Neural crest cell (in vitro differentiated cells): ENCODE data around the gene FOXRED2. TPM values are rescaled to one million over a fixed set of nuclear protein-coding genes. Genes with fewer than 3 reads are reported as not detected.
"Not testable (repeated sequence)": the region's sequence is repeated elsewhere in the genome, so short reads cannot be mapped to it uniquely, and the experiment has no call there.

Source experiments
- DNase-seq: peaks from one replicate; pipeline ENCODE4 v3.0.0; 2021; ENCODE audit warnings: low read depth, mixed read lengths, low spot score
- H3K27ac Mint-ChIP-seq: one replicate; pipeline ENCODE4 v1.8.0; 2021; ENCODE audit warnings: mild to moderate bottlenecking, mixed read lengths; ENCODE audit not compliant: unreplicated experiment
- H3K27me3 Mint-ChIP-seq: 2 replicates; pipeline ENCODE4 v1.8.0; 2021; ENCODE audit warnings: low read depth, mild to moderate bottlenecking, mixed read lengths
- H3K36me3 Mint-ChIP-seq: 2 replicates; pipeline ENCODE4 v1.8.0; 2021; ENCODE audit warnings: low read depth, mild to moderate bottlenecking, mixed read lengths
- H3K4me1 Mint-ChIP-seq: 2 replicates; pipeline ENCODE4 v1.8.0; 2021; ENCODE audit warnings: mixed read lengths
- H3K4me3 Mint-ChIP-seq: one replicate; pipeline ENCODE4 v1.8.0; 2021; ENCODE audit warnings: mild to moderate bottlenecking, mixed read lengths
- H3K9me3 Mint-ChIP-seq: 2 replicates; pipeline ENCODE4 v1.8.0; 2021; ENCODE audit warnings: mixed read lengths
- CTCF ChIP-seq: fragments of 200-600 bp; sonication (generic); conservative IDR thresholded peaks from 2 replicates; pipeline ENCODE4 v1.5.0; 2021; ENCODE audit warnings: antibody characterized with exemption, mild to moderate bottlenecking
- total RNA-seq: library from RNA; stranded (reverse); gene quantifications from 2 replicates; pipeline ENCODE4 v1.2.1, GENCODE V29; 2021

Gene FOXRED2
- total RNA-seq, 1 donor from 2014 or later: 45.1 TPM

- no peak for TF ChIP-seq CTCF
- H3K4me1 Mint-ChIP-seq: peaks cover 19% of the 10 kb centered on the region
- H3K36me3 Mint-ChIP-seq: no peaks in the 10 kb centered on the region
- no peak overlapping the region for H3K27ac Mint-ChIP-seq
- no peaks in the 10 kb centered on the region for H3K27me3 Mint-ChIP-seq
- peak overlapping the region; percentile 50 for H3K4me3 Mint-ChIP-seq
- no peak for DNase-seq
- H3K9me3 Mint-ChIP-seq: no peaks in the 10 kb centered on the region
Measured at GRCh38 chr22:36455571-36456463, 51.0 kb downstream of the FOXRED2 start.

- peak; percentile 23 for TF ChIP-seq CTCF
- peaks cover 19% of the 10 kb centered on the region for H3K4me1 Mint-ChIP-seq
- H3K27ac Mint-ChIP-seq: no peak overlapping the region
- no peaks in the 10 kb centered on the region for H3K9me3 Mint-ChIP-seq
- no peaks in the 10 kb centered on the region for H3K27me3 Mint-ChIP-seq
- DNase-seq: peak; percentile 81
- H3K36me3 Mint-ChIP-seq: no peaks in the 10 kb centered on the region
- H3K4me3 Mint-ChIP-seq: peak overlapping the region; percentile 41
Measured at GRCh38 chr22:36454916-36455570, 51.8 kb downstream of the FOXRED2 start.

GRCh38 chr22:36453855-36454378 lies 52.9 kb downstream of the FOXRED2 start:
- Mint-ChIP-seq H3K4me3 (peak overlapping the region; percentile 47), H3K27ac (no peak overlapping the region), H3K4me1 (peaks cover 14% of the 10 kb centered on the region), H3K36me3 (no peaks in the 10 kb centered on the region), H3K27me3 (no peaks in the 10 kb centered on the region), H3K9me3 (no peaks in the 10 kb centered on the region)
- no peak for TF ChIP-seq CTCF
- no peak for DNase-seq

GRCh38 chr22:36452978-36453607 lies 53.7 kb downstream of the FOXRED2 start:
- not testable (repeated sequence) for H3K27ac Mint-ChIP-seq, H3K27me3 Mint-ChIP-seq, DNase-seq, H3K9me3 Mint-ChIP-seq, H3K36me3 Mint-ChIP-seq
- Mint-ChIP-seq H3K4me1 (peaks cover 11% of the 10 kb centered on the region), H3K4me3 (peak overlapping the region; percentile 52)

- H3K4me1 Mint-ChIP-seq: peaks cover 11% of the 10 kb centered on the region
- no peak for DNase-seq
- no peak overlapping the region for H3K27ac Mint-ChIP-seq
- no peaks in the 10 kb centered on the region for H3K9me3 Mint-ChIP-seq
- H3K4me3 Mint-ChIP-seq: no peak overlapping the region
- no peak for TF ChIP-seq CTCF
- H3K27me3 Mint-ChIP-seq: no peaks in the 10 kb centered on the region
- H3K36me3 Mint-ChIP-seq: no peaks in the 10 kb centered on the region
Measured at GRCh38 chr22:36452250-36452977, 54.4 kb downstream of the FOXRED2 start.

GRCh38 chr22:36450923-36451322 lies 55.9 kb downstream of the FOXRED2 start:
- not testable (repeated sequence) for DNase-seq

More at GRCh38 chr22:36450923-36451322, 55.9 kb downstream of the FOXRED2 start:
- H3K4me3 Mint-ChIP-seq, H3K36me3 Mint-ChIP-seq, H3K4me1 Mint-ChIP-seq, H3K27me3 Mint-ChIP-seq, H3K9me3 Mint-ChIP-seq, H3K27ac Mint-ChIP-seq: not testable (repeated sequence)
